ENCODE measurements around the gene PARD3B. TPM values are rescaled to one million over a fixed set of nuclear protein-coding genes. Genes with fewer than 3 reads are reported as not detected.

The PARD3B gene
- total and polyA plus RNA-seq, 2 donors (not counting 1 experiment from before 2014, with no cell fraction given) = 7.4 to 20.6 TPM

- Histone ChIP-seq H3K79me2 (ENCODE audit: control insufficient read depth, insufficient read depth, low read length) (no peaks in the 10 kb centered on the region), H4K20me1 (ENCODE audit: control insufficient read depth, extremely low read depth, insufficient read depth, low read length) (no peaks in the 10 kb centered on the region), H3K36me3 (ENCODE audit: control insufficient read depth, insufficient read depth, low read length) (no peaks in the 10 kb centered on the region), H3K9me3 (ENCODE audit: control insufficient read depth, insufficient read depth, low read depth, low read length) (no peaks in the 10 kb centered on the region), H3K9ac (ENCODE audit: insufficient read depth, low read length) (no peak overlapping the region), H2AFZ (ENCODE audit: low read length) (no peak overlapping the region), H3K4me1 (ENCODE audit: control insufficient read depth, extremely low read depth, insufficient read depth, low read length) (no peaks in the 10 kb centered on the region), H3K27me3 (ENCODE audit: control insufficient read depth, insufficient read depth, low read length) (no peaks in the 10 kb centered on the region), H3K27ac (ENCODE audit: insufficient read depth, low read length) (no peak overlapping the region), H3K4me2 (ENCODE audit: extremely low read depth, insufficient read depth, low read length) (no peak overlapping the region), H3K4me3 (replicated peaks in 1 of 4; ENCODE audit: control extremely low read depth in 1 of 4, insufficient read depth in 1 of 4, low read depth in 3 of 4, low read length in 4 of 4) (no peak overlapping the region)
- no peak for DNase-seq (ENCODE audit: low read depth in 2 of 2)
- TF ChIP-seq CTCF (conservative IDR thresholded peaks at IDR 0.05 in 1 of 2, IDR thresholded peaks at IDR 0.05 in 1 of 2; ENCODE audit: low read depth in 1 of 2, low read length in 2 of 2) (no peak), EZH2 (IDR thresholded peaks at IDR 0.05; ENCODE audit: low read length, missing control alignments) (no peak)
These were observed 751.7 kb downstream of the PARD3B start for GRCh38 chr2:205296959-205297358.

GRCh38 chr2:205297368-205297767, 752.1 kb downstream of the PARD3B start:
- H3K4me1 ChIP-seq (ENCODE audit: control insufficient read depth, extremely low read depth, insufficient read depth, low read length) = no peaks in the 10 kb centered on the region
- no peaks in the 10 kb centered on the region for H3K36me3 ChIP-seq (ENCODE audit: control insufficient read depth, insufficient read depth, low read length)
- H3K4me2 ChIP-seq (ENCODE audit: extremely low read depth, insufficient read depth, low read length) = no peak overlapping the region
- H3K79me2 ChIP-seq (ENCODE audit: control insufficient read depth, insufficient read depth, low read length) = no peaks in the 10 kb centered on the region
- no peak overlapping the region for H3K27ac ChIP-seq (ENCODE audit: insufficient read depth, low read length)
- H2AFZ ChIP-seq (ENCODE audit: low read length) = no peak overlapping the region
- DNase-seq (ENCODE audit: low read depth in 2 of 2) = no peak
- no peaks in the 10 kb centered on the region for H3K9me3 ChIP-seq (ENCODE audit: control insufficient read depth, insufficient read depth, low read depth, low read length)
- TF ChIP-seq CTCF (conservative IDR thresholded peaks at IDR 0.05 in 1 of 2, IDR thresholded peaks at IDR 0.05 in 1 of 2; ENCODE audit: low read depth in 1 of 2, low read length in 2 of 2) (no peak), EZH2 (IDR thresholded peaks at IDR 0.05; ENCODE audit: low read length, missing control alignments) (no peak)
- H3K4me3 ChIP-seq (replicated peaks in 1 of 4; ENCODE audit: control extremely low read depth in 1 of 4, insufficient read depth in 1 of 4, low read depth in 3 of 4, low read length in 4 of 4) = no peak overlapping the region
- no peaks in the 10 kb centered on the region for H4K20me1 ChIP-seq (ENCODE audit: control insufficient read depth, extremely low read depth, insufficient read depth, low read length)
- H3K9ac ChIP-seq (ENCODE audit: insufficient read depth, low read length) = no peak overlapping the region
- H3K27me3 ChIP-seq (ENCODE audit: control insufficient read depth, insufficient read depth, low read length) = no peaks in the 10 kb centered on the region

- TF ChIP-seq CTCF (conservative IDR thresholded peaks at IDR 0.05 in 1 of 2, IDR thresholded peaks at IDR 0.05 in 1 of 2; ENCODE audit: low read depth in 1 of 2, low read length in 2 of 2) = no peak
- TF ChIP-seq EZH2 (IDR thresholded peaks at IDR 0.05; ENCODE audit: low read length, missing control alignments) = no peak
- Histone ChIP-seq H3K27ac (ENCODE audit: insufficient read depth, low read length) (no peak overlapping the region), H3K9ac (ENCODE audit: insufficient read depth, low read length) (no peak overlapping the region), H2AFZ (ENCODE audit: low read length) (no peak overlapping the region), H3K79me2 (ENCODE audit: control insufficient read depth, insufficient read depth, low read length) (no peaks in the 10 kb centered on the region), H3K4me2 (ENCODE audit: extremely low read depth, insufficient read depth, low read length) (no peak overlapping the region), H3K9me3 (ENCODE audit: control insufficient read depth, insufficient read depth, low read depth, low read length) (no peaks in the 10 kb centered on the region), H3K36me3 (ENCODE audit: control insufficient read depth, insufficient read depth, low read length) (no peaks in the 10 kb centered on the region), H3K4me1 (ENCODE audit: control insufficient read depth, extremely low read depth, insufficient read depth, low read length) (no peaks in the 10 kb centered on the region), H3K4me3 (replicated peaks in 1 of 4; ENCODE audit: control extremely low read depth in 1 of 4, insufficient read depth in 1 of 4, low read depth in 3 of 4, low read length in 4 of 4) (no peak overlapping the region), H4K20me1 (ENCODE audit: control insufficient read depth, extremely low read depth, insufficient read depth, low read length) (no peaks in the 10 kb centered on the region), H3K27me3 (ENCODE audit: control insufficient read depth, insufficient read depth, low read length) (no peaks in the 10 kb centered on the region)
- DNase-seq (ENCODE audit: low read depth in 2 of 2) = no peak
These were observed 752.6 kb downstream of the PARD3B start for GRCh38 chr2:205297846-205298245.

Measured in fibroblast of lung (primary cell).